Right atrium auricular region (tissue), 2 donors: ENCODE measurements around the gene TMC4. TPM values are rescaled to one million over a fixed set of nuclear protein-coding genes. Genes with fewer than 3 reads are reported as not detected.
"Not testable (repeated sequence)": the region's sequence is repeated elsewhere in the genome, so short reads cannot be mapped to it uniquely, and the experiment has no call there.

Experiments used
- DNase-seq: peaks from one replicate; pipeline ENCODE4 v3.0.0-alpha.2; 2019; ENCODE audit warnings: low spot score
- H3K27ac ChIP-seq, 2 donors: fragments of 200-600 bp; sonication (generic); 1 replicate in 1 of 2; 2 replicates in 1 of 2; pipeline ENCODE4 v1.5.1; 2016 to 2019
- H3K27me3 ChIP-seq, 2 donors: fragments of 200-600 bp; sonication (generic); one replicate each; pipeline versions ENCODE4 v1.5.1 to v1.6.0; 2017 to 2019
- H3K36me3 ChIP-seq: fragments of 200-600 bp; sonication (generic); one replicate; pipeline ENCODE4 v1.5.1; 2016
- H3K4me1 ChIP-seq, 2 donors: fragments of 200-600 bp; sonication (generic); one replicate each; pipeline versions ENCODE4 v1.5.1 to v1.6.0; 2017 to 2019
- H3K4me3 ChIP-seq, 2 donors: fragments of 200-600 bp; sonication (generic); 1 replicate in 1 of 2; 2 replicates in 1 of 2; pipeline ENCODE4 v1.5.1; 2017 to 2019; ENCODE audit warnings: mild to moderate bottlenecking in 1 of 2, moderate library complexity in 1 of 2
- H3K9me3 ChIP-seq, 2 donors: fragments of 200-600 bp; sonication (generic); one replicate each; pipeline ENCODE4 v1.5.1; 2019
- CTCF ChIP-seq, 2 donors: fragments of 200-600 bp; sonication (generic); IDR thresholded peaks; one replicate each; pipeline ENCODE4 v1.5.1; 2019; ENCODE audit warnings: antibody characterized with exemption in 2 of 2
- total RNA-seq, 2 donors: library from RNA; depleted of rRNA; stranded (reverse); fragments of >200 nt; gene quantifications; one replicate each; pipeline ENCODE4 v1.1.0, GENCODE V29; 2016

TMC4 gene
- total RNA-seq, 2 donors from 2014 or later: 1.7 to 2.8 TPM

GRCh38 chr19:54216869-54217268, 43.9 kb upstream of the TMC4 start:
- H3K36me3 ChIP-seq: peaks cover 12% of the 10 kb centered on the region
- no peaks in the 10 kb centered on the region for H3K4me1 ChIP-seq
- no peak for TF ChIP-seq CTCF (IDR thresholded peaks at IDR 0.05)
- no peaks in the 10 kb centered on the region for H3K27me3 ChIP-seq
- H3K4me3 ChIP-seq: no peak overlapping the region
- H3K9me3 ChIP-seq: no peaks in the 10 kb centered on the region
- DNase-seq: no peak
- H3K27ac ChIP-seq: no peak overlapping the region

- DNase-seq: not testable (repeated sequence)
Measured at GRCh38 chr19:54214734-54215133, 41.8 kb upstream of the TMC4 start.

GRCh38 chr19:54214217-54214616, 41.3 kb upstream of the TMC4 start:
- H3K36me3 ChIP-seq, H3K9me3 ChIP-seq, DNase-seq, H3K27ac ChIP-seq, H3K27me3 ChIP-seq, H3K4me3 ChIP-seq: not testable (repeated sequence)
- peaks cover 0 to 18% of the 10 kb centered on the region in 2 donors for H3K4me1 ChIP-seq

More at GRCh38 chr19:54214734-54215133, 41.8 kb upstream of the TMC4 start:
- H3K36me3 ChIP-seq: peaks cover 12% of the 10 kb centered on the region
- not testable (repeated sequence) for H3K4me3 ChIP-seq, H3K27me3 ChIP-seq, H3K9me3 ChIP-seq, H3K27ac ChIP-seq
- peaks cover 0 to 13% of the 10 kb centered on the region in 2 donors for H3K4me1 ChIP-seq

GRCh38 chr19:54211235-54211634, 38.3 kb upstream of the TMC4 start:
- H3K36me3 ChIP-seq: peaks cover 22% of the 10 kb centered on the region
- no peak for DNase-seq
- H3K4me3 ChIP-seq: no peak overlapping the region
- H3K4me1 ChIP-seq: peaks cover 0 to 45% of the 10 kb centered on the region in 2 donors
- no peak overlapping the region for H3K27ac ChIP-seq
- TF ChIP-seq CTCF (IDR thresholded peaks at IDR 0.05): no peak
- H3K27me3 ChIP-seq: no peaks in the 10 kb centered on the region
- no peaks in the 10 kb centered on the region for H3K9me3 ChIP-seq

- no peak for TF ChIP-seq CTCF (IDR thresholded peaks at IDR 0.05)
- no peaks in the 10 kb centered on the region for H3K9me3 ChIP-seq
- DNase-seq: peak; percentile 94
- peak overlapping the region; percentile 71 to 74 for H3K27ac ChIP-seq
- peaks cover 35% of the 10 kb centered on the region for H3K36me3 ChIP-seq
- H3K4me3 ChIP-seq: no peak overlapping the region
- H3K27me3 ChIP-seq: no peaks in the 10 kb centered on the region
- peaks cover 0 to 58% of the 10 kb centered on the region in 2 donors for H3K4me1 ChIP-seq
Measured at GRCh38 chr19:54209811-54210494, 37.0 kb upstream of the TMC4 start.

- Histone ChIP-seq H3K4me3 (no peak overlapping the region), H3K4me1 (peaks cover 0 to 65% of the 10 kb centered on the region in 2 donors), H3K9me3 (no peaks in the 10 kb centered on the region), H3K27ac (peak overlapping the region; percentile 71 to 74), H3K36me3 (peaks cover 42% of the 10 kb centered on the region), H3K27me3 (no peaks in the 10 kb centered on the region)
- DNase-seq: no peak
- TF ChIP-seq CTCF (IDR thresholded peaks at IDR 0.05): no peak
Measured at GRCh38 chr19:54209058-54209810, 36.3 kb upstream of the TMC4 start.
